ENCODE data around the gene EPHA5. TPM values are rescaled to one million over a fixed set of nuclear protein-coding genes. Genes with fewer than 3 reads are reported as not detected.

EPHA5 gene
- total and polyA plus RNA-seq, 9 of the 15 experiments (the other 6 are each of a cell fraction or from before 2014, with no cell fraction given) = 0.04 TPM; not detected in 8

GRCh38 chr4:65344278-65344825 is 325.9 kb downstream of the EPHA5 start (continued):
- no peak for TF ChIP-seq ZBTB11 (CRISPR knock-in tag; IDR thresholded peaks at IDR 0.05)
- TF ChIP-seq RBM25 (IDR thresholded peaks at IDR 0.05; ENCODE audit: low read depth, low read length, severe bottlenecking) = no peak
- no peak for TF ChIP-seq HDAC2 (IDR thresholded peaks at IDR 0.05)
- no peak for TF ChIP-seq KLF1 (tag; IDR thresholded peaks at IDR 0.05)
- no peak for TF ChIP-seq CUX1 (CRISPR knock-in tag; IDR thresholded peaks at IDR 0.05)
- no peak for TF ChIP-seq SRSF7 (optimal IDR thresholded peaks at IDR 0.05; ENCODE audit: low read depth, low read length)

All from K562 (cell line).